DND-41 (cell line): ENCODE results near the gene GRIK4.

Experiments used
- CTCF ChIP-seq: IDR thresholded peaks from 2 replicates; pipeline ENCODE4 v1.5.1; 2012; ENCODE audit warnings: borderline replicate concordance, low read length, moderate library complexity, mild to moderate bottlenecking; ENCODE audit not compliant: poor library complexity, severe bottlenecking; ENCODE audit errors: extremely low read depth
- EZH2 ChIP-seq: IDR thresholded peaks from 3 replicates; pipeline ENCODE4 v1.6.1; 2012; ENCODE audit warnings: borderline replicate concordance, low read depth, mild to moderate bottlenecking, moderate library complexity, low read length, inconsistent platforms; ENCODE audit not compliant: severe bottlenecking

- TF ChIP-seq CTCF (no peak), EZH2 (no peak)
Measured at GRCh38 chr11:120969993-120970392, 458.4 kb downstream of the GRIK4 start.
